HG03045 (cell line): ENCODE results near the gene KCNQ1.

ENCODE experiments used
- ATAC-seq: cut with Tn5 transposase; IDR thresholded peaks from one replicate; pipeline ENCODE4 v1.9.1; 2021; ENCODE audit warnings: mild to moderate bottlenecking, moderate library complexity; ENCODE audit not compliant: unreplicated experiment

Gene KCNQ1

DNA sequence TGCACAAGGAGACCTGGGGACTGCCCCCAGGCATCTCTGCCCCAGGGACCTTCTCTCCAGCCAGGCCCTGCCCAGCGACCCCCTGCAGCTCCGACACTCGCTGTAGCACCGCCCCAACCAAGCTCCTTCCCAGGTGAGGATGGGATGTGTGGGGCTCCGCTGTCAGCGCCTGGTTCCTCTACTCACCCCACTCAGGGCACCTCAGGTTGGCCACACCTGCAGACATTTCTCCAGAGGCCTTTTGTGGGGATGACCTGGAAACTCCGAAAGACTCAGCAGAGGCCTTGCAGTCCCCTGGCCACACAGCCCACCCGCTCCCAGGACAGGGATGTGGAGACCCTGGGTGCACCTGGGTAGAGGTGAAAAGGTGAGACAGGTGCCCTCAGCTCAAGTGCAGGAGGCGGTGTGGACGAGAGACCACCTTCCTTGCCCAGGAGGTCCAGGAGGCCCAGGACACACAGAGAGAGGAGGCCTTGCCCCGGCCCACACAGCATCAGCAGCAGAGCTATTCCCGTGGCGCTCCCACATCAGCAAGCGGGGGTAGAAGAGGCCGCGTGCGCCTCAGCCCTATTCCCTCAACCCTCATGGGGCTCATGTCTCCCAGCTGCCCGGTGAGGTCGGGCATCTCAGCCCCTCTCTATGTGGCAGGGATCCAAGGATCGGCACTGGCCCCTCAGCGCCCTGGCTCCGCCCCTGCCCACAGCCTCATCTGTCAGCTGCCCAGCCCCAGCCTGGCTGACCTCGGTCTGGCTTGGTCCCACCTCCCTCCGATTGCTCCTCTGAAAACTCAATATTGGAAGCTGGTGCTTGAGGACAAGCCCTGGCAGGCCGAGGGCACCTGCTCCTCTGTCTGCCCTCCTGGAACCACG lies 21.4 kb upstream of the KCNQ1 start:
- no peak for ATAC-seq

DNA sequence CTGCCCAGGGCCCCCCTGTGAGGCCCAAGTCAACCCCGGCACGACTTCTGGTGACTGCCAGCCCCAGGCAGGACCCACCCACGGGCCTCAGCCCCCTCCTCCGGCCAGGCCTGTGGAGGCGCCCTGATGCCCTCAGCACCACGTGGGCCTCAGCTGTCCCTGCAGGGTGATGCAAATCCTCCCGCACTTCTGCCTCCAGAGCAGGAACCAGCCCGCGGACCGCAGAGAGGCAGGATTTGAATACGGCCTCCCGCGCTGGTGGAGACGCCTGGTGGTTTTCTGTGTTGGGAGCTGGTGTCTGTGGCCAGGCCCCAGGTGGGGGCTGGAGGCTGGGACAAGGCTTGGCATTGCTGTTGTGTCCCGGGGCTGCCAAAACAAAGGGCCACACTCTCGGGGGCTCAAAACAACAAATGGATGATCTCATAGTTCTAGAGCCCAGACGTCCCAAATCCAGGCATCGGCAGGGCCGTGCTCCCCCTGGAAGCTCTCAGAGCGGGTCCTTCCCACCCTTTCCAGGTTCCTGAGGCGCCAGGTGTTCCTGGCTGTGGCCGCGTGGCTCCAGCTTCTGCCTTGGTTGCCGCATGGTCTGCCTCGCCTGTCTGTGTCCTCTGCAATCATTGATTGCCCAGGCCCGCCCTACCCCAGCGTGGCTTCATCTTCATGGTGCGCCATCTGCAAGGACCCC lies 19.9 kb upstream of the KCNQ1 start:
- ATAC-seq, result no peak

DNA sequence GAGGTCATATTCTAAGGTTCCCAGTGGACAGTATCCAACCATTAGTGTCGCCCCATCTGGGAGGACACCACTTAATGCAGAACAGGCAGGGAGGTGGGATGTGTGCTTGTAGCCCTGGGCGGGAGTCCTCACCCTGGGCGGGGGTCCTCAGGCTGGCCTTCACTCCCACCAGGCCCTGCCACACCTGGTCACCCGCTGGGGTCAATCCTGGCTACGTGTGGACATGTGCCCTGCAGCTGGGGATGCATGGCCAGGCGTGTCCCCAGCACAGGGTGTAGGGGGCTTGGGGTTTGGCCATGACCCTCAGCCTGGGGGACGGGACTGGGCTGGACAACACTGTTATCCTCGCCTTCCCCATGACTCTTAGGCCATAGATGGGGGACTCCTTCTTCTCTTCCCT lies 19.3 kb upstream of the KCNQ1 start:
- ATAC-seq, result no peak

DNA sequence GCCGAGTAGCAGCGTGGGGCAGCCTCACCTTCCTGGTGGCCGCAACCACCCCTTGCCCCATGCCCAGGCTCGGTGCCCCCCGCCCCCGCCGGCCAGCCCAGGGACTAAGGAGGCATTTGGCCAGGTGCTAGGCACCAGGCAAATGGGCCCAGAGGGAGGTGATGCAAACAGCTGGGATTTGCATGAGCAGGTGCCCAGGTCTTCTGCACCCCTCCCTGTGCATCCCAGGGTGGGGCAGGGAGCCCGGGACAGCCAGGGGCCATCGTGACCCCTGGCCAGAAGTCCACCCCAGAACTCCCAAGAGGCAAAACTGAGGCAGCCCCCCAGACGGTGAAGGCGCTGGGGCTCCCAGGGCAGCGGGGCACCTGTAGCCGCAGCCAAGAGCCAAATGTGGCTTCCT lies 18.6 kb upstream of the KCNQ1 start:
- ATAC-seq, result no peak

DNA sequence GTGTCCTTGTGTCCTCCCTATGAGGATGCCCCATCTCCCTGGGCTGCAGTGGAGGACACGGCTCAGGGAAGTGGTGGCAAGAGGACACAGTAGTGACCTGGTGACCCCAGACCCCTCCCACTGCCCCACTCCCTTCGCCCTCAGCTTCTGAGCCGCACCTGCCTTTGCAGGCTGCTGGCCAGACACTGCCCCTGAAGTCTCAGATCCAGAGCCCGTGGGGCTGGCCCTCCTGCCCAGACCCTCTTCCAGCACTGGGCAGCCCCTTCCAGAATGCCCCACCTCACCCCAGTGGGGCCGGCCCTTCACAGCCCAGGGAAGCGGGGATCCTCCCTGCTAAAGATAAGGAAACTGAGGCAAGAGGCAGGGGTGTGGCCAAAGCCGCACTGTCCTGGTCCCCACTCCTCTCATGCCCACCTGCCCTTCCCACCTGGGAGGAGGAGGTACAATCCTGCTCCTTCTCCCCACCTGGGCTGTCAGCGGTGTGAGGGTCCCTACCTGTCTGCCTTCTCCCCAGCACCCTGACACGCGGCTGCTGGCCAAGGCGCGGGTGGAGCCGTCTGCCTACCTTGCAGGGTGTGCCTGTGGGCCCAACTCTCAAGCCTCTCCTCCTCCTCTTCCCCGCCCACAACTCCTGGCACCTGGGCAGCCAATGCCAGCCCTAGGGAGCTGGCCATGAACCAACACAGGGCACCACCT lies 17.8 kb upstream of the KCNQ1 start:
- no peak for ATAC-seq

DNA sequence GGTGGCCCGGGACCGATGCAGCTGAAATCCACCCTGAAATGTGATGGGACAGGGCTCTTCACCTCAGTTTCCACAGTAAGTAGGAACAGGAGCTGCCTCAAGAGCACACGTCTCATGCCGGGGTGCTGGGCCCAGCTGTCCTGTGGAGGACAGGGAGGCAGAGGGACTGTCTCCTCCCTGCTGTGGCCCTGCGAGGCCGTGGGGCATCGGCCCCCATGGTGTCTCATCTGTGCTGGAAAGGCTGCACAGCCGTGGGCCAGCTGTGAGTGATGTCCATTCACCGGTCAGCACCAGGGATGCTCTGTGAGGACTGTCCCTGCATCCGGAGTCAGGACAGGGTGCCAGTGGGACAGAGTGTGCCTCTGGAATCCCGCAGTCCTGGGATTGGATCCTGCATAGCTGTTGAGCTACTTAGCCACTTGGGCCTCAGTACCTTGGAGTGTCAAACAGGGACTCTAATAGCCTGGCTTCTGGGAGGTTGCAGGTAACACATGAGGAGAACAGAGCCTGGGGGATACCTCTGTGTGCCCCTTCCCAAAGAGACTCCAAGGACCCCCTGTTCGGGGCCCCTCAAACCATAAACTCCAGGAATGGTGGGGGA lies 17.0 kb upstream of the KCNQ1 start:
- ATAC-seq, result no peak

DNA sequence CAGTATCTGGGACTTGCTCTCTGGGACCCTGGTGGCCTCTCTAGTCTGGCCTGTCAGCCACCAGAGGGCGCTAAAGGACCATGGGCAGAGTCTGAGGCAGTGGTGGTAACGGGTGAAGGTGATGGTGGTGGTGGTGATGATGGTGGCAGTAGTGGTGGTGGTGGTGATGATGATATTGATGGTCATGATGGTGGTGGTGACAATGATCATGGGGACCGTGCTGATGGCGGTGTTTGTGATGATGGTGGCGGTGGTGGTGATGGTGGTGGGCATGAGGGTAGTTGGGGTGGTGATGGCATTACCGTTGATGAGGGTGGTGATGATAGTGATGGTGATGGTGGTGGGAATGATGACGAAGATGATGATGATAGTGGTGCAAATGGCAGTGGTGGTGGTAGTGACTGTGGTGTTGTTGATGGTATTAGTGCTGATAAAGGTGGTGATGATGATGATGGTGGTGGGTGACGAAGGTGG lies 16.4 kb upstream of the KCNQ1 start:
- ATAC-seq, result no peak

DNA sequence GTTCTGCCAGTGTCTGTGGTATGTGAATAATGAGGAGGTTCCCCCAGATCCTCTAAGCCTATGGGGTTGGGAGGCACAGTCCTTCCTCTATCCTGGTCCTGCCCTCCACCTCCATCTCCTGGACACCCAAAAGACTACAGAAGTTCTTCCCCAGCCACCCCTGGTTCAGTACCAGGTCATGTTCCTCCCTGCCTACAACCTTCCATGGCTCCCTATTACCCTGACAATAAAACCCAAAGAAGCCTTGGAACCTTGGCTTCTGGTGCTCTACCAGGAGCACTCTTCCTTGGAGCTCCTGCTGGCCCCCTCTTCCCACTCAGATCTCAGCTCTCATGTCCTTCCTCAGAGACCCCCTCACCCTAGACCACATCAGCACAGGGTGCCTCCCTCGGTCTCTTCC lies 13.4 kb upstream of the KCNQ1 start:
- no peak for ATAC-seq

DNA sequence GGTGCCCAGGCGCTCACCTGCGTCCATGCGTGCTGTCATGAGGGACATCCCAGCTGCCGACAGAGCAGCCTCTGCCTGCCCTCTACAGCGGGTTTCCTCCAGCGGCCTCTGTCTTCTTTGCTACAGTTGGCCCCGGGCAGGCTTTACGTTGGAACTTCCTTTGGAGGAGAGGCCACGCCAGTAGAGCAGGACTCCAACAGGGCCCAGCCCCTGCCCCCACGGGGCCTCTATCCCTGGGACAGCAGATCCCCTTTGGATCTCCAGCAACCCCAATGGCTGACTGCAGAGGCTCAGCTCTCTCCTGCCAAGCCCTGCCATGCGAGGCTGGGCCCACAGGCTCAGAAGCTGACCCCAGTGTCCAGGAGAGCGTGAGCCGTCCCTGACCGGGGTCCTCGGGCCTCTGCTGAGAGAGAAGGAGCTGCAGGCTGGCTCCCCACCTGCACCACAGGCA lies 12.6 kb upstream of the KCNQ1 start:
- no peak for ATAC-seq

DNA sequence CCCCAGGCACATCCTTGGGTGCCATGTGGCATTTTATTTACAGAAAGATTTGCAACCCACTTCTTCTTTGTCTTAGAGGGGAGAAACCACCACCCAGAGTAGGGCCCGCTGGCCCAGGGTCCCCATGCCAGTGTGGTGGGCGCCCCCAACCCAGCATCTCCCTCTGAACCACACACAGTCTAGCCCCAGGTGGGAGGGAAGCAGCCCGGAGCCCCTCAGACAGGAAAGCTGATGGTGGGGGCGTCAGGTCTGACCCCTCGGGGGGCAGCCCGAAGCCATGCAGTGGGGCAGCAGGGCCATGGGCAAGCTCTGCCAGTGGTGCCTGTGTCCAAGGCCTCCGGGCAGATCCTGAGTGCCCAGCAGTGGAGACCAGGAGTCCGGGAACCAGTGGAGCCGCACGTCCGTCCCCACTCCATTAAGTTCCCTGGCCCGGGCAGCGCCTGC lies 12.2 kb upstream of the KCNQ1 start:
- ATAC-seq, result no peak

DNA sequence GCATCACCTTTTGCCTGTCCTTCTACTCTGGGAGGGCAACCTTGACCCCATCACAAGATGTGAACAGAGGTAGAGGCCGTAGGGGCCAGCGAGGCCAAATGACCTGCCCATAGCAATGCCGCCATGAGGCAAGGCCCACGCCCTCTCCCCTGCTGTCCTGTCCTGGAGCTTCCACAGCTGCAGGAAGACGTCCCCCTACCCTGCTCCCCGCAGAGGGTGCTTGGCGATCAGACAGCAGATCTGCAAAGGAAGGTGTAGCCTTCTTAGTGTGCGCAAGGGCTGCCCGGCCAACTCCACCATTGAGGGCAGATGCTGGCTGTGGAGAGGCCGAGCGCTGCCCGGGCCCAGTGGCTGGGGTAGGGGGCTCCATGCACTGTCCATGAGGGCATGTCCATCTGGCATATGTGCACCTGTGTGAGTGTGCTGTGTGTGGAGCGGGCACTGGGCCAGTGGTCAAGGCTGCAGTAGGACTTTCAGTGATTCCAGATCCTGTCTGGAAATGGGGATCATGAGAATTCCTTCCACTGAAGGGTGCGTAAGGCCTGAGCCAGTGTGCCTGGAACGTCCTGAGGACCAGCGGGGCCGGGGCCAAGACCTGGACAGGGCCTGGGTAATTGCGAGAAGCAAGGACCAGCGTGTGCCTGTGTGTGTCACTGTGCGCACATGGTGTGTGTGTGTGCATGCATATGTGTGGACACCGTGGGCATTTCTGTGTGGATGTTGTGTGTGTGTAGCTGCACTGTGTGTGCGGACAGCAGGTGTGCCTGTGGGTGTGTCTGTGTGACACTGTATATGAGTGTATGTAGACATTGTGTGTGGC lies 11.5 kb upstream of the KCNQ1 start:
- no peak for ATAC-seq

DNA sequence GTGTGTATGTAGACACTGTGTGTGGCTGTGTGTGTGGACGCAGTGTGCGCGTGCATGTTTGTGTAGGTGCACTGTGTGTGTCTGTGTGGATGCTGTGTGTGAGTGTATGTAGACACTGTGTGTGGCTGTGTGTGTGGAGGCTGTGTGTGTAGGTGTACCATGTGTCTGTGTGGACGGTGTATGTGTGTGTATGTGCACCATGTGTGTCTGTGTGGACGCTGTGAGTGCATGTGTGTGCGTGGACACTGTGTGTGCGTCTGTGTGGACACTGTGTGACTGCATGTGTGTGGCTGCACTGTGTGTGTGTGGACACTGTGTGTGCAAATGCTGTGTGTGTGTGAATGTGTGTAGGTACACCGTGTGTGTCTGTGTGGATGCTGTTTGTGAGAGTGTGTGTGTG lies 10.8 kb upstream of the KCNQ1 start:
- ATAC-seq, result no peak

DNA sequence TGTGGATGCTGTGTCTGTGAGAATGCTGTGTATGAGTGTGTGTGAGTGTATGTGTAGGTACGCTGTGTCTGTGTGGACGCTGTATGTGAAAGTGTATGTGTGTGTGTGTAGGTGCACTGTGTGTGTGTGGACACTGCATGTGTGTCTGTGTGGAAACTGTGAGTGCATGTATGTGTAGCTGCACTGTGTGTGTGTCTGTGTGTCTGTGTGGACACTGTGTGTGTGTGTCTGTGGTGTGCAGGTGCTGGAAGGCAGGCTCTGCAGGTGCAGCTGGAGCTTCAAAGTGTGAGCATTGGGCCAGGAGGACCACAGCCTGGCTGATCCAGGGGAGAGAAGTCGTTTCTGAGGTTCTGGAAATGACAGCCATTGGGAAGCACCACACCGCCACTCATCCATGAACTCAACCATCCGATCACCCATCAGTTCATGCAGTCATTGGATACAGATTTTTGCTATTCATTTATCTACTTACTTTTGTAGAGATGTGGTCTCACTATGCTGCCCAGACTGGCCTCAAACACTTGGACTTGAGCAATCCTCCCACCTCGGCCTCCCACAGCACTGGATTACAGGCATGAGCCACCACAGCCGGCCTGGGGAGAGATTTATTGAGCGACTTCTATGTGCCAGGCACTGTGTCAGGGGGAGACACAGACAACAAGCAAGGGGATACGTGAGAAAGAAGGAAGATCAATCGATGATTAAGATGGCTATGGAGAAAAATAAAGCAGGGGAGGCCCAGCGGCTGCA lies 10.1 kb upstream of the KCNQ1 start:
- no peak for ATAC-seq

DNA sequence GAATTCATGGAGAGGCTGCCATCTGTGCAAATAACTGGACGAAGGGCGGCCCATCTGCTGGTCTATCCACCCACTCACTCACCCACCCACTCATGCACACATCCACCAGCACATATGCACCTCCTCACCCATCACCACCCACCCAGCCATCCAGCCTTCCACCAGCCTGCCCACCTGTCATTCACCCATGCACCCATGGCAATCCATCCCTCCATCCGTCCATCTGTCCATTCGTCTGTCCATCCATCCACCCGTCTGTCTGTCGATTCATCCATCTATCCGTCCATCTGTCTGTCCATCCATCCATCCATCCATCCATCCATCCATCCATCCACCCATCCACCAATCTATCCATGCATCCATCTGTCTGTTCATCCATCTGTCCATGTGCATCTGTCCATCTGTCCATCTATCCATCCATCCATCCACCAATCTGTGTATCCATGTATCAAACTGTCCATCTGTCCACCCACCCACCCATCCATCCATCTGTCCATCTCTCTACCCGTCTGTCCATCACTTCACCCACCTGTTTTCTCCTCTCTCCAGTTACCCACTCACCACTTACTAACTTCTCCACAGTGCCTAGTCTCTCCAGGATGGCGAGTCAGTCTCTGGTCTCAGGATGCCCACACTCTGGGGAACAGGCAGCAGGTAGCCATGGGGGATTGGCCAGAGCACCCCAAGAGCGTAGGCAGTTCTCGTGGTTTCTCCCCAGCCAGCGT lies 9.4 kb upstream of the KCNQ1 start:
- ATAC-seq, result no peak

DNA sequence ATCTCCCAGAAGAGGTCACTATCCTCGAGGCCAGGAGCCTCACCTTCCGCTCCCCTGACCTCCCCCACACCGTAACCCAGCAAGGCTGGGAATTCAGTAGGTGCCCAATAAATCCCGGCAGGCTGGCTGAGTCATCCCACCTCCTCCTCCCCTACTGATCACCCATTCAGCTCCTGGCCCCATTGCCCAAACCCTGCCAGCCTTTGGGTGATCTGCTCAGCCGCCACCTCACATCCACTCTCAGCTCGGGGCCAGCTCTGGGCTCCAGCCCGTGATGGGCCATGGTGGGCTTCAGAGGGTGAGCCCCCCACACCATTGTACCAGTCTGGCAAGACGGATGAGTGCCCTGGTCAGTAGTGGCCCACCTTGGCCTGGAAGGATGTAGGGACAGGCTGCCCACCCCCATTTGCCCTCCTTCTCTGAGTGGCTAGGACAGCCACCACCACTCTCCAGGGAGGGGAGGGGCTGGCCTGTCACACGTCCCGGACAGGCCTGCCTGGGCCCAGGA lies 8.7 kb upstream of the KCNQ1 start:
- no peak for ATAC-seq

DNA sequence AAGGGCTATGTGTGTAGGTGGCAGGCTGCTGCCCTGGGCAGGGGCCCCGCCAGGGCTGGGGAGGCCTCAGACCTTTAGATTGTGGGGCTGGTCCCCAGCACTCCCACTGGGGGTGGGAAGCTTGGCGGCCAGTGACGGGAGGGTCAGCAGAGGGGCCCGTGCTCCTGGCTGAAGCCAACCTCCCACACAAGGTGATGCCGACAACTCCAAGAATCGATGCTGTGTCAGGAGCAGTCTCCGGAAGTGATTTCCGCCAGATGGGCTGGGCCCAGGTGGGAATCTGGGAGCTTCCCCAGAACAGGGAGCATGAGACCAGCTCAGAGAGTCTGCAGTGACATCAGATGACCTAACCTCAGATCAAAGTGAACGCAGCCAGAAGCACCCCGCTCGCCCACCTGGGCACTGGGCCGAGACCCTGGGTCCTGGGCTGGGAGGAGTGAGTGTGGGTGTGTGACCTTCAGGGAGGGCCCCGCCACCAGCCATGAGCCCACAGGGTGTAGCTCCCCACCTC lies 8.2 kb upstream of the KCNQ1 start:
- no peak for ATAC-seq

DNA sequence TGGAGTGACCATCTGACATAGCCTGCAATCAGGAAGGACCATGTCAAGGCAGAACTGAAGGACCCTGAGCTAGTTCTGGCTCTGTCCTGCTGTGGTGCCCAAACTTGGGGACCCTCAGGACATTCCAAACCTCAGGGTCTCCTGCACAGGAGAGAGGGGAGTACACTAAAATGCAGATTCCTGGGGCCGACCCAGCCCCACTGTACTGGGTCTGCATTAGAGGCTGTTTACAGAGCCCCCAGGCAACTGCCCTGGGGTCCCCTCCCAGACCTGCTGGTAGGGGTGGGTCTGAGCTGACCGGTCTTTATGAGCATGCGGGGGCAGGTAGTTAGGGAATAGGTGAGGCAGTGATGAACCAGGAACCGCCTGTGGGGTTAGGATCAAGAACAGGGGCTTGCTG lies 7.3 kb upstream of the KCNQ1 start:
- ATAC-seq, result no peak

DNA sequence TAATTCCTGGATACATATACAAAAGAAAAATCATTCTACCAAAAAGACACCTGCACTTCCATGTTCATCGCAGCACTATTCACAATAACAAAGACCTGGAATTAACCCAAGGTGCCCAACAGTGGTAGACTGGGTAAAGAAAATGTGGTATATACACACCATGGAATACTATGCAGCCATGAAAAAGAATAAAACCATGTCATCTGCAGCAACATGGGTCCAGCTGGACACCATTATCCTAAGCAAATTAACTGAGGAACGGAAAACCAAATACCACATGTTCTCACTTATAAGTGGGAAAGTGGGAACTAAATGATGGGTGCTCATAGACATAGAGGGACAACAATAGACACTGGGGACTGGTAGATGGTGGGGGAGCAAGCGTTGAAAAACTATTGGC lies 5.0 kb upstream of the KCNQ1 start:
- no peak for ATAC-seq

DNA sequence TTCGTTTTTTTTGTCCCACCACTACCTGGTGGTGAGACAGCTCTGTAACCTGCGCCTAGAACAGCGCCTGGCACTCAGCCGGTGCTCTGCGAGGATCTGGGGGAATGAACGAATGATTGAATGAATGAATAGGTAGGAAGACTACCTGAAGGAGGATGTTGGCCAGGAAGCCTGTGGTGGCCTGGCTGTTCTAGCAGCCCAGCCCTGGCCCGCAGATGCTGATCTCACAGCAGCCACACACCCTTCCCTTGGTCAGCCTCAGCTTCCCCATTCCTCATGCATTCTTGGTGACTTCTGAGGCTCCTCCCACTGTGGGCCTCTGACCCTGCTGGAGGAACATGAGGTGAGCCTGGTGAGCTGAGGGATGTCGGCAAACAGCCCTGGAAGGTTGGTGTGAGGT lies 4.2 kb upstream of the KCNQ1 start:
- no peak for ATAC-seq
